Stimulated activated naive CD8-positive, alpha-beta T cell treated with anti-CD3 and anti-CD28 coated beads, Interleukin-15, Interleukin-2, amounts not matched to agents 100 U/mL and 50 U/mL, for 24 hours (primary cell): Measurements from ENCODE around the gene DNAJC1.

Experiments
- ATAC-seq: fragments of 150-1000 bp; cut with Tn5 transposase; one replicate; pipeline ENCODE4 v1.10.0; 2021
- DNase-seq: peaks from one replicate; pipeline ENCODE4 v3.0.0; 2021

DNAJC1 gene

GRCh38 chr10:21961847-21962246, 41.7 kb downstream of the DNAJC1 start:
- DNase-seq (no peak), ATAC-seq (no peak)

GRCh38 chr10:21959998-21960397, 43.5 kb downstream of the DNAJC1 start:
- ATAC-seq = no peak
- no peak for DNase-seq

GRCh38 chr10:21954690-21955089, 48.8 kb downstream of the DNAJC1 start:
- ATAC-seq (no peak), DNase-seq (no peak)

DNA sequence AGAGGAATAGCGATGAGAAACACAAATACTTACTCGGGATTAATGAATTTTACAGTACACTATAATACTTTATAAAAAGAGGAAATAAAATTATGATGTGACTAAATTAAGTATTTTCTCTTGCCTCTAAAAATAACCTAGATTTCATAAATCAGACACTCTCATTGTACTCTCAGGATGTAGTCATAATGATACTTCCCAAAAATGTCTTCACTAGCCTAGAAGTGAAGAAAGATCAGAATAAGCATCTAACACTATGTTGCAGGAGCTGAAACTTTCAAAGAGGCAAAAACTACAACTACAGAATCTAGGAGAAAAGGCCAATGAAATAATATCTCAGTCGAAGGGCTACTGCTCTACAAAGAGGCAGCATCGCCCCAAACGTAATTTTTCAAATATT, 49.4 kb downstream of the DNAJC1 start:
- DNase-seq (no peak), ATAC-seq (no peak)

GRCh38 chr10:21953585-21954057, 49.9 kb downstream of the DNAJC1 start:
- DNase-seq = no peak
- peak; percentile 91 for ATAC-seq

- DNase-seq (no peak), ATAC-seq (no peak)
Measured at GRCh38 chr10:21950566-21950965, 53.0 kb downstream of the DNAJC1 start.

GRCh38 chr10:21946946-21947345, 56.6 kb downstream of the DNAJC1 start:
- DNase-seq (no peak), ATAC-seq (no peak)

GRCh38 chr10:21944727-21945386, 58.7 kb downstream of the DNAJC1 start:
- DNase-seq (no peak), ATAC-seq (no peak)

GRCh38 chr10:21943633-21944265, 59.8 kb downstream of the DNAJC1 start:
- DNase-seq (no peak), ATAC-seq (no peak)

GRCh38 chr10:21935439-21936023, 68.0 kb downstream of the DNAJC1 start:
- DNase-seq = no peak
- no peak for ATAC-seq

GRCh38 chr10:21934307-21934706, 69.2 kb downstream of the DNAJC1 start:
- ATAC-seq (no peak), DNase-seq (no peak)

DNA sequence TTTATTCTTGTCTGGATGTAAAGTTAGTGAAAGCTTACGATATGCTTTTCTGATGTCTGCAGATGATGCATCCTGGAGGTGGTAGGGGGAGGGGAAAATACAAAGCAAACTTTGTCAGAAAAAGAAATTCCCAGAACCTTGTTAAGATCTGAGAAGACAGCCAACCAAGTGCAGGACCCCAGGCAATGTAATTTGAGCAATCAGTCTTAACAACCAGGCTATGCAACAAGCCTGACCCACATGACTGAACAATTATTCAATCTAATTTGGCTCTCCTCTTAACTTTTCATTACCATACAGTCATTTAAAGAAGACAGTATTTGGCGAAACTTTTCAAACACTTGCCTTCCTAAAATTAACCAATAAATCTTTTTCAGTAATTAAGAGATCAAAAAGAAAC, 74.5 kb downstream of the DNAJC1 start:
- no peak for ATAC-seq
- no peak for DNase-seq

GRCh38 chr10:21927631-21928353, 75.7 kb downstream of the DNAJC1 start:
- ATAC-seq = no peak
- DNase-seq = no peak

DNA sequence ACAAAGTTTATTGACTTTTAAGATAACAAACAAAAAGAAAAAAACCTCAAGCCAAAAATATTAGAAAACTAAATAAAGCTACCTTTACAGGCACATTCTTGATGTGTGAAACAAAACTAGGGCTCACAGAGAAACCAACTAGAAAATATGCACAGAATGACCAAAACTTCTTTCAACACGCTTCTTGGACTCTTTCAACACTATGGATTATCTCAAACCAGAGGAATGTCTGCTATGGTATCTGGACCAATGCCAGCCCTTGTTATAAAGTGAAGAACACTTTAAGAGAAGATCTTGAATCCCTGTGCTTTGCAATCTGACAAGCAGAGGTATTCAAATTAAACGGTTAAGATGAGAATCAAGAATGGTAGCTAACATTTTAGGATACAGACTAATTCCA, 76.6 kb downstream of the DNAJC1 start:
- DNase-seq (no peak), ATAC-seq (no peak)

GRCh38 chr10:21926358-21926925, 77.1 kb downstream of the DNAJC1 start:
- ATAC-seq (no peak), DNase-seq (no peak)

- DNase-seq = no peak
Measured at GRCh38 chr10:21925851-21926250, 77.7 kb downstream of the DNAJC1 start.

GRCh38 chr10:21924511-21924910, 79.0 kb downstream of the DNAJC1 start:
- no peak for ATAC-seq

More at GRCh38 chr10:21925851-21926250, 77.7 kb downstream of the DNAJC1 start:
- ATAC-seq = no peak

GRCh38 chr10:21920633-21921032, 82.9 kb downstream of the DNAJC1 start:
- no peak for ATAC-seq
- no peak for DNase-seq

More at GRCh38 chr10:21924511-21924910, 79.0 kb downstream of the DNAJC1 start:
- no peak for DNase-seq

GRCh38 chr10:21919906-21920305, 83.6 kb downstream of the DNAJC1 start:
- no peak for ATAC-seq
- no peak for DNase-seq

- no peak for ATAC-seq
- no peak for DNase-seq
Measured at GRCh38 chr10:21919117-21919516, 84.4 kb downstream of the DNAJC1 start.

GRCh38 chr10:21912625-21913024, 90.9 kb downstream of the DNAJC1 start:
- DNase-seq = no peak
- ATAC-seq = no peak

- ATAC-seq = no peak
- no peak for DNase-seq
Measured at GRCh38 chr10:21910798-21911197, 92.7 kb downstream of the DNAJC1 start.

DNA sequence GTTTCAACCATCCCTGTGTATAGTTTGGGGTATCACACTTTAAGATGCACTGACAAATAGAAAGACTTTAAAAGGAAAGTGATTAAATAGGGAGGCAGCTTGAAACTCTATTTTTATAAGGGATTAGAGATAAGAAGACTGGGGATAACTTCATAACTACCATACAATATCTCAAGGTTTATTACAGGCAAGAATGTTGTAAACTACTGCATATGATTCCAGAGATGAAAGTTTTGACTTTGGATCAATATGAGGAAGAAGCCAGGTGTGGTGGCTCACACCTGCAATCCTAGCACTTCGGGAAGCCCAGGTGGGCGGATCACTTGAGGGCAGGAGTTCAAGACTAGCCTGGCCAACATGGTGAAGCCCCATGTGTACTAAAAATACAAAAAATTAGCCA, 96.1 kb downstream of the DNAJC1 start:
- DNase-seq (no peak), ATAC-seq (no peak)
